GM23338 (cell line): Measurements from ENCODE around the gene ZMYND19. TPM values are rescaled to one million over a fixed set of nuclear protein-coding genes. Genes with fewer than 3 reads are reported as not detected.

Experiments used
- ATAC-seq: fragments of 200-7000 bp; cut with Tn5 transposase; 3 replicates; pipeline ENCODE4 v1.9.1; 2020
- DNase-seq: peaks from one replicate; pipeline ENCODE4 v3.0.0-alpha.2; 2015; ENCODE audit warnings: low spot score
- H2AFZ ChIP-seq: fragments of 200-600 bp; sonication (generic); 2 replicates; pipeline ENCODE4 v1.8.0; 2016; ENCODE audit warnings: antibody characterized with exemption, mild to moderate bottlenecking, moderate library complexity
- H3F3A ChIP-seq: fragments of 200-600 bp; sonication (generic); replicated peaks from 2 replicates; pipeline ENCODE4 v1.8.0; 2017; ENCODE audit warnings: antibody characterized with exemption, mixed run types, low read depth
- H3K27ac ChIP-seq: fragments of 200-600 bp; sonication (generic); 2 replicates; pipeline ENCODE4 v1.6.1; 2016; ENCODE audit warnings: low read depth
- H3K27me3 ChIP-seq: fragments of 200-600 bp; sonication (generic); 2 replicates; pipeline ENCODE4 v1.8.0; 2016; ENCODE audit warnings: mild to moderate bottlenecking, mixed run types, moderate library complexity; ENCODE audit not compliant: insufficient read depth
- H3K36me3 ChIP-seq: fragments of 200-600 bp; sonication (generic); 2 replicates; pipeline ENCODE4 v1.8.0; 2016; ENCODE audit warnings: mild to moderate bottlenecking; ENCODE audit not compliant: insufficient read depth
- H3K4me1 ChIP-seq: fragments of 200-600 bp; sonication (generic); 2 replicates; pipeline ENCODE4 v1.8.0; 2016; ENCODE audit warnings: mild to moderate bottlenecking, moderate library complexity; ENCODE audit not compliant: insufficient read depth
- H3K4me2 ChIP-seq: fragments of 200-600 bp; sonication (generic); 2 replicates; pipeline ENCODE4 v1.7.1; 2017; ENCODE audit warnings: mixed run types
- H3K4me3 ChIP-seq: fragments of 200-600 bp; sonication (generic); 2 replicates; pipeline ENCODE4 v1.6.1; 2016; ENCODE audit warnings: mixed run types
- H3K79me2 ChIP-seq: fragments of 200-600 bp; sonication (generic); replicated peaks from 2 replicates; pipeline ENCODE4 v1.8.0; 2017; ENCODE audit warnings: mild to moderate bottlenecking; ENCODE audit not compliant: insufficient read depth
- H3K9me2 ChIP-seq: fragments of 200-600 bp; sonication (generic); 2 replicates; pipeline ENCODE4 v1.8.0; 2017; ENCODE audit not compliant: insufficient read depth
- H4K20me1 ChIP-seq: fragments of 200-600 bp; sonication (generic); replicated peaks from 2 replicates; pipeline ENCODE4 v1.8.0; 2017; ENCODE audit warnings: mild to moderate bottlenecking; ENCODE audit not compliant: insufficient read depth
- H3K27ac Mint-ChIP-seq: 2 replicates; pipeline ENCODE4 v1.8.0; 2020; ENCODE audit warnings: inconsistent platforms, mild to moderate bottlenecking, moderate library complexity, mixed read lengths
- H3K27me3 Mint-ChIP-seq: 3 replicates; pipeline ENCODE4 v1.8.0; 2022; ENCODE audit warnings: low read depth, mild to moderate bottlenecking, moderate library complexity, mixed read lengths, inconsistent platforms; ENCODE audit not compliant: insufficient read depth, poor library complexity
- H3K36me3 Mint-ChIP-seq: 3 replicates; pipeline ENCODE4 v1.8.0; 2021; ENCODE audit warnings: low read depth, mild to moderate bottlenecking, inconsistent platforms, moderate library complexity, mixed read lengths
- H3K4me1 Mint-ChIP-seq: 3 replicates; pipeline ENCODE4 v1.8.0; 2020; ENCODE audit warnings: mild to moderate bottlenecking, inconsistent platforms, mixed read lengths
- H3K4me3 Mint-ChIP-seq: 3 replicates; pipeline ENCODE4 v1.8.0; 2021; ENCODE audit warnings: moderate library complexity, mild to moderate bottlenecking, inconsistent platforms, mixed read lengths
- H3K9me3 Mint-ChIP-seq: 3 replicates; pipeline ENCODE4 v1.8.0; 2020; ENCODE audit warnings: moderate library complexity, mild to moderate bottlenecking, inconsistent platforms, mixed read lengths
- POLR2AphosphoS5 ChIP-seq: IDR thresholded peaks from 2 replicates; pipeline ENCODE4 v1.6.1; 2016; ENCODE audit warnings: antibody characterized with exemption, low read depth
- REST ChIP-seq: IDR thresholded peaks from one replicate; pipeline ENCODE4 v1.6.1; 2018; ENCODE audit warnings: antibody characterized with exemption; ENCODE audit not compliant: unreplicated experiment
- ZNF331 ChIP-seq: fragments of 250-450 bp; sonication (Bioruptor Pico); IDR thresholded peaks from 2 replicates; pipeline ENCODE4 v1.5.0; 2020; ENCODE audit warnings: low read depth, mild to moderate bottlenecking, moderate library complexity
- polyA plus RNA-seq: library from polyadenylated mRNA; unstranded; fragments of >200 nt; fragmentation: Nextera tagmentation; extraction: Ambion mirVana; gene quantifications from 2 replicates; pipeline ENCODE4 v1.2.1, GENCODE V29; 2016
- total RNA-seq: library from RNA; depleted of rRNA; stranded (reverse); fragments of >200 nt; shearing (Covaris generic); gene quantifications from 2 replicates; pipeline ENCODE4 v1.2.3, GENCODE V29; 2014
- TF ChIP-seq, protein P1 (sequence below), 2 experiments: fragments of 200-600 bp in 1 of 2; sonication (generic) in 1 of 2; conservative IDR thresholded peaks; 2 replicates each; pipeline versions ENCODE4 v1.5.1 to v1.6.1; 2016 to 2017; ENCODE audit warnings: antibody characterized with exemption in 2 of 2, low read depth in 2 of 2, mild to moderate bottlenecking in 2 of 2, moderate library complexity in 1 of 2

The ZMYND19 gene
- total and polyA plus RNA-seq, 2 experiments from 2014 or later = 25.8 to 58.5 TPM

GRCh38 chr9:137612741-137613142, 22.4 kb upstream of the ZMYND19 start:
- Histone ChIP-seq H4K20me1 (peaks cover 9% of the 10 kb centered on the region), H3K27me3 (no peaks in the 10 kb centered on the region), H3K9me2 (no peaks in the 10 kb centered on the region), H3K36me3 (no peaks in the 10 kb centered on the region; the same call in 1 of the 2 replicates), H3K4me3 (no peak overlapping the region), H3K79me2 (peaks cover 19% of the 10 kb centered on the region), H3K4me2 (no peak overlapping the region), H3F3A (0 out of 2 replicates have a peak, but pooled peaks cover under 1% of the 10 kb centered on the region), H3K27ac (no peak overlapping the region), H3K4me1 (peaks cover 8% of the 10 kb centered on the region; the same call in 1 of the 2 replicates), H2AFZ (no peak overlapping the region)
- Mint-ChIP-seq H3K4me1 (peaks cover 15% of the 10 kb centered on the region), H3K36me3 (peaks cover 21% of the 10 kb centered on the region), H3K9me3 (no peaks in the 10 kb centered on the region; the same call in 2 of the 3 replicates), H3K27ac (no peak overlapping the region), H3K27me3 (peaks cover 10% of the 10 kb centered on the region), H3K4me3 (no peak overlapping the region; the same call in 2 of the 3 replicates)
- peak; percentile 17; the same call in 1 of the 2 replicates for TF ChIP-seq POLR2AphosphoS5
- TF ChIP-seq, protein P1, sequence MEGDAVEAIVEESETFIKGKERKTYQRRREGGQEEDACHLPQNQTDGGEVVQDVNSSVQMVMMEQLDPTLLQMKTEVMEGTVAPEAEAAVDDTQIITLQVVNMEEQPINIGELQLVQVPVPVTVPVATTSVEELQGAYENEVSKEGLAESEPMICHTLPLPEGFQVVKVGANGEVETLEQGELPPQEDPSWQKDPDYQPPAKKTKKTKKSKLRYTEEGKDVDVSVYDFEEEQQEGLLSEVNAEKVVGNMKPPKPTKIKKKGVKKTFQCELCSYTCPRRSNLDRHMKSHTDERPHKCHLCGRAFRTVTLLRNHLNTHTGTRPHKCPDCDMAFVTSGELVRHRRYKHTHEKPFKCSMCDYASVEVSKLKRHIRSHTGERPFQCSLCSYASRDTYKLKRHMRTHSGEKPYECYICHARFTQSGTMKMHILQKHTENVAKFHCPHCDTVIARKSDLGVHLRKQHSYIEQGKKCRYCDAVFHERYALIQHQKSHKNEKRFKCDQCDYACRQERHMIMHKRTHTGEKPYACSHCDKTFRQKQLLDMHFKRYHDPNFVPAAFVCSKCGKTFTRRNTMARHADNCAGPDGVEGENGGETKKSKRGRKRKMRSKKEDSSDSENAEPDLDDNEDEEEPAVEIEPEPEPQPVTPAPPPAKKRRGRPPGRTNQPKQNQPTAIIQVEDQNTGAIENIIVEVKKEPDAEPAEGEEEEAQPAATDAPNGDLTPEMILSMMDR (conservative IDR thresholded peaks at IDR 0.05; ENCODE audit: low read depth in 2 of 2) = no peak
- ATAC-seq = peak; percentile 7; the same call in 2 of the 3 replicates
- no peak for DNase-seq

DNA sequence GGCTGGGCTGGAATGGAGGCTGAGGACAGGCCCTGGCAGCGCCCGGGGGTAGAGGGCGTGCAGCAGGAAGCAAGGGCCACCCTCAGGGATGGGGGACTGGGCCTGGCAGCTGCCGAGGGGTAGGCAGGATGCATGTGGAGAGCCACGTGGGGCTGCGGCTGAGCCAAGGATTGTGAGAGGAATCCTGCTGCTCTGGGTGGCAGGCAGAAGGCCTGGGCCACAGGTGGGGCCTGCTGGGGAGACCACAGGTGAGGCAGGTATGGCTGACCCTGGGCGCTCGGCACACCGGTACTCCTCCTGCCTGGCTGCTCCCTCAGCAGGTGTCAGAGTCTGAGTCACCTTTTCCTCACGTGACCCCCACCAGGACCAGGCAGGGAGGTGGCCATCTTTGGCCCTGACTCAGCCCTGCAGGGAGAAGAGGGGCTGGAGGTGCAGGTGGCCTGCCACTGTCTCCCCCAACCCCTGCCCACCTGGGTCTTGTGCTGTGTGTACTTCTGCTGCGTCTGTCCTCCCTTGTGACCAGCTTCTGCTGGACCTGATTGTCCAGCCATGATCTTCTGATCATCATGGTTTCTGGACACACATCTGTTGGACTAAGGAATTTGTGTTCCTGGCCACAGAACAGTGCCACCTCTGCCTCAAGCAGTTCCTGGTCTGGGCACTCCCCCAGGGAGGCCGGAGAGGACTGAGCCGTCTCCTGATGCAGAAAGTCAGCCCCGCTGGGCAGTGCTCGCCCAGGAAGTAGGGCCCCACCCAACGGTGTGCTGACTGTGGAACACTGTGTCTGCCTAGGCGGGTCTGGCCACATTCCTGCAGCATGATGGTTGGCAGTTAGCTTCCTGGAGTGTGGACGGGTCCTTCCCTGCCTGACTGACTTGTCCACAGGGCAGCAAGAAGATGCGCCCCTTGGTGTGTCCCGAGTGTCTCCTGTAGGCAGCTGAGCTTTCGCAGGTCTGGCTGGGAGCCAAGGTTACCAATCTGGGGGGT, 21.6 kb upstream of the ZMYND19 start:
- H3K4me3 Mint-ChIP-seq = peak overlapping the region; percentile 21; the same call in 1 of the 3 replicates
- Histone ChIP-seq H3K4me2 (no peak overlapping the region), H3K36me3 (no peaks in the 10 kb centered on the region; the same call in 1 of the 2 replicates), H3F3A (no peaks in the 10 kb centered on the region), H3K4me3 (no peak overlapping the region), H3K27me3 (no peaks in the 10 kb centered on the region), H3K27ac (no peak overlapping the region), H3K79me2 (peaks cover 11% of the 10 kb centered on the region), H4K20me1 (peaks cover 7% of the 10 kb centered on the region), H3K9me2 (no peaks in the 10 kb centered on the region), H2AFZ (no peak overlapping the region), H3K4me1 (peaks cover 2% of the 10 kb centered on the region; the same call in 1 of the 2 replicates)
- H3K27me3 Mint-ChIP-seq = peaks cover 7% of the 10 kb centered on the region
- H3K4me1 Mint-ChIP-seq = peaks cover 14% of the 10 kb centered on the region
- TF ChIP-seq REST = no peak
- TF ChIP-seq ZNF331 (CRISPR knock-in tag) = no peak
- DNase-seq (no peak), ATAC-seq (peak; percentile 19)
- no peaks in the 10 kb centered on the region for H3K9me3 Mint-ChIP-seq
- peaks cover 14% of the 10 kb centered on the region; the same call in 2 of the 3 replicates for H3K36me3 Mint-ChIP-seq
- H3K27ac Mint-ChIP-seq = peak overlapping the region; percentile 93
